Activated naive CD4-positive, alpha-beta T cell treated with anti-CD3 and anti-CD28 coated beads for 36 hours (primary cell): ENCODE data around the gene ZMAT5. TPM values are rescaled to one million over a fixed set of nuclear protein-coding genes. Genes with fewer than 3 reads are reported as not detected.

ENCODE experiments used
- CTCF ChIA-PET: fragments of 350-600 bp; sonication (Branson Sonifier 250); formaldehyde crosslinking; loops from one replicate; lab custom pipeline; 2021; ENCODE audit warnings: antibody characterized with exemption; lab: Charles Lee
- DNase-seq: peaks from one replicate; pipeline ENCODE4 v3.0.0-alpha.2; 2020
- H3K27ac Mint-ChIP-seq: one replicate; pipeline ENCODE4 v1.8.0; 2021; ENCODE audit warnings: mild to moderate bottlenecking, mixed read lengths
- H3K27me3 Mint-ChIP-seq: one replicate; pipeline ENCODE4 v1.8.0; 2021; ENCODE audit warnings: low read depth, mixed read lengths
- H3K36me3 Mint-ChIP-seq: one replicate; pipeline ENCODE4 v1.8.0; 2021; ENCODE audit warnings: low read depth, mixed read lengths
- H3K4me1 Mint-ChIP-seq: one replicate; pipeline ENCODE4 v1.8.0; 2021; ENCODE audit warnings: low read depth, mixed read lengths
- H3K4me3 Mint-ChIP-seq: one replicate; pipeline ENCODE4 v1.8.0; 2021; ENCODE audit warnings: mild to moderate bottlenecking, moderate library complexity, mixed read lengths
- H3K9me3 Mint-ChIP-seq: one replicate; pipeline ENCODE4 v1.8.0; 2021; ENCODE audit warnings: mixed read lengths
- intact Hi-C: fragments of 100-400 bp; cut with micrococcal nuclease; formaldehyde crosslinking; loops from one replicate; pipeline ENCODE4 v1.15.1; 2023
- total RNA-seq, 2 experiments: library from RNA; stranded (reverse); gene quantifications; one replicate each; pipeline ENCODE4 v1.2.3, GENCODE V29; 2021

The ZMAT5 gene
- total RNA-seq, 2 experiments from 2014 or later: 14.3 to 15.3 TPM

- Mint-ChIP-seq H3K27ac (no peak overlapping the region), H3K9me3 (no peaks in the 10 kb centered on the region), H3K27me3 (no peaks in the 10 kb centered on the region), H3K36me3 (no peaks in the 10 kb centered on the region), H3K4me3 (no peak overlapping the region), H3K4me1 (peaks cover 16% of the 10 kb centered on the region)
- intact Hi-C loops: no loop called here
- no peak for DNase-seq
- CTCF ChIA-PET: interaction anchor here (0.5 kb wide), 1 partner anchor 240 kb away, joined by 4 read pairs; no protein-coding TSS in a partner anchor
Measured at GRCh38 chr22:29705651-29706050, 61.2 kb downstream of the ZMAT5 start.

- Mint-ChIP-seq H3K4me3 (no peak overlapping the region), H3K4me1 (peaks cover 20% of the 10 kb centered on the region), H3K27me3 (no peaks in the 10 kb centered on the region), H3K36me3 (no peaks in the 10 kb centered on the region), H3K9me3 (no peaks in the 10 kb centered on the region), H3K27ac (no peak overlapping the region)
- intact Hi-C loops: no loop called here
- CTCF ChIA-PET: no interaction called here
- no peak for DNase-seq
Measured at GRCh38 chr22:29704528-29705285, 62.1 kb downstream of the ZMAT5 start.

- CTCF ChIA-PET: no interaction called here
- Mint-ChIP-seq H3K4me1 (peaks cover 20% of the 10 kb centered on the region), H3K4me3 (no peak overlapping the region), H3K9me3 (no peaks in the 10 kb centered on the region), H3K27me3 (no peaks in the 10 kb centered on the region), H3K36me3 (no peaks in the 10 kb centered on the region), H3K27ac (no peak overlapping the region)
- intact Hi-C loops: no loop called here
- DNase-seq: no peak
Measured at GRCh38 chr22:29703569-29704195, 63.1 kb downstream of the ZMAT5 start.

- Mint-ChIP-seq H3K36me3 (no peaks in the 10 kb centered on the region), H3K4me3 (no peak overlapping the region), H3K27me3 (no peaks in the 10 kb centered on the region), H3K4me1 (peaks cover 20% of the 10 kb centered on the region), H3K27ac (no peak overlapping the region), H3K9me3 (no peaks in the 10 kb centered on the region)
- intact Hi-C loops: no loop called here
- CTCF ChIA-PET: interaction anchor here (0.8 to 3.2 kb wide), 2 partner anchors 13 to 302 kb away, joined by 5 to 12 read pairs; no protein-coding TSS in a partner anchor
- DNase-seq: no peak
Measured at GRCh38 chr22:29702931-29703501, 63.8 kb downstream of the ZMAT5 start.

GRCh38 chr22:29702000-29702930 lies 64.5 kb downstream of the ZMAT5 start:
- Mint-ChIP-seq H3K4me1 (peaks cover 20% of the 10 kb centered on the region), H3K27ac (no peak overlapping the region), H3K4me3 (no peak overlapping the region), H3K9me3 (no peaks in the 10 kb centered on the region), H3K27me3 (no peaks in the 10 kb centered on the region), H3K36me3 (no peaks in the 10 kb centered on the region)
- DNase-seq: no peak
- CTCF ChIA-PET: interaction anchor here (0.8 to 3.2 kb wide), 7 partner anchors 12 to 690 kb away, joined by 3 to 12 read pairs (median 4); no protein-coding TSS in a partner anchor
- intact Hi-C loops: loop anchor here (1.0 kb wide), 1 partner anchor 387 kb away; no protein-coding TSS in a partner anchor

- Mint-ChIP-seq H3K4me1 (peaks cover 20% of the 10 kb centered on the region), H3K27ac (peak overlapping the region; percentile 7), H3K36me3 (no peaks in the 10 kb centered on the region), H3K4me3 (no peak overlapping the region), H3K9me3 (no peaks in the 10 kb centered on the region), H3K27me3 (no peaks in the 10 kb centered on the region)
- peak; percentile 61 for DNase-seq
- CTCF ChIA-PET: interaction anchor here (0.9 to 3.2 kb wide), 6 partner anchors 11 to 691 kb away, joined by 3 to 12 read pairs (median 4); no protein-coding TSS in a partner anchor
- intact Hi-C loops: loop anchor here (1.0 kb wide), 1 partner anchor 388 kb away; no protein-coding TSS in a partner anchor
Measured at GRCh38 chr22:29701155-29701999, 65.4 kb downstream of the ZMAT5 start.

GRCh38 chr22:29700900-29701154 lies 66.0 kb downstream of the ZMAT5 start:
- DNase-seq: no peak
- Mint-ChIP-seq H3K27me3 (no peaks in the 10 kb centered on the region), H3K27ac (peak overlapping the region; percentile 7), H3K4me1 (peaks cover 20% of the 10 kb centered on the region), H3K9me3 (no peaks in the 10 kb centered on the region), H3K36me3 (no peaks in the 10 kb centered on the region), H3K4me3 (no peak overlapping the region)
- intact Hi-C loops: loop anchor here (1.0 kb wide), 1 partner anchor 388 kb away; no protein-coding TSS in a partner anchor
- CTCF ChIA-PET: interaction anchor here (1.2 to 3.2 kb wide), 3 partner anchors 10 to 304 kb away, joined by 4 to 12 read pairs (median 6); no protein-coding TSS in a partner anchor

- Mint-ChIP-seq H3K4me1 (peaks cover 20% of the 10 kb centered on the region), H3K4me3 (no peak overlapping the region), H3K36me3 (peaks cover 2% of the 10 kb centered on the region), H3K27me3 (no peaks in the 10 kb centered on the region), H3K27ac (no peak overlapping the region), H3K9me3 (no peaks in the 10 kb centered on the region)
- no peak for DNase-seq
- CTCF ChIA-PET: interaction anchor here (3.2 kb wide), 1 partner anchor 10 kb away, joined by 12 read pairs; no protein-coding TSS in a partner anchor
- intact Hi-C loops: no loop called here
Measured at GRCh38 chr22:29700206-29700899, 66.5 kb downstream of the ZMAT5 start.

- Mint-ChIP-seq H3K4me1 (peaks cover 18% of the 10 kb centered on the region), H3K9me3 (no peaks in the 10 kb centered on the region), H3K36me3 (peaks cover 2% of the 10 kb centered on the region), H3K4me3 (no peak overlapping the region), H3K27me3 (no peaks in the 10 kb centered on the region), H3K27ac (no peak overlapping the region)
- DNase-seq: no peak
- CTCF ChIA-PET: no interaction called here
- intact Hi-C loops: no loop called here
Measured at GRCh38 chr22:29697853-29698598, 68.8 kb downstream of the ZMAT5 start.

GRCh38 chr22:29695129-29695926 lies 71.5 kb downstream of the ZMAT5 start:
- CTCF ChIA-PET: interaction anchor here (0.5 kb wide), 1 partner anchor 187 kb away, joined by 3 read pairs; no protein-coding TSS in a partner anchor
- H3K4me3 Mint-ChIP-seq: no peak overlapping the region
- no peaks in the 10 kb centered on the region for H3K27me3 Mint-ChIP-seq
- no peak for DNase-seq
- no peak overlapping the region for H3K27ac Mint-ChIP-seq
- peaks cover 3% of the 10 kb centered on the region for H3K4me1 Mint-ChIP-seq
- H3K9me3 Mint-ChIP-seq: no peaks in the 10 kb centered on the region
- intact Hi-C loops: no loop called here
- peaks cover 3% of the 10 kb centered on the region for H3K36me3 Mint-ChIP-seq
